Measurements from ENCODE around the gene PSD2. TPM values are rescaled to one million over a fixed set of nuclear protein-coding genes. Genes with fewer than 3 reads are reported as not detected.

The PSD2 gene
- total RNA-seq, 1 experiment from 2014 or later: not detected

- Histone ChIP-seq H3K27ac (ENCODE audit: low read length) (no peak overlapping the region), H2AFZ (ENCODE audit: low read length) (no peak overlapping the region), H3K4me1 (ENCODE audit: low read length) (no peaks in the 10 kb centered on the region), H3K4me3 (ENCODE audit: low read length) (no peak overlapping the region), H4K20me1 (ENCODE audit: insufficient read depth, low read depth, low read length) (no peaks in the 10 kb centered on the region), H3K36me3 (ENCODE audit: insufficient read depth, low read length) (no peaks in the 10 kb centered on the region), H3K4me2 (ENCODE audit: low read depth, low read length, poor library complexity, severe bottlenecking) (no peak overlapping the region), H3K9ac (ENCODE audit: low read length) (no peak overlapping the region), H3K9me3 (ENCODE audit: low read length) (no peaks in the 10 kb centered on the region), H3K27me3 (ENCODE audit: low read length) (no peaks in the 10 kb centered on the region), H3K79me2 (ENCODE audit: low read length) (no peaks in the 10 kb centered on the region), H3K9me2 (replicated peaks; ENCODE audit: insufficient read depth, low read length) (no peaks in the 10 kb centered on the region)
- no peak for DNase-seq
Measured at GRCh38 chr5:139755892-139756671, 39.5 kb upstream of the PSD2 start.

DNA sequence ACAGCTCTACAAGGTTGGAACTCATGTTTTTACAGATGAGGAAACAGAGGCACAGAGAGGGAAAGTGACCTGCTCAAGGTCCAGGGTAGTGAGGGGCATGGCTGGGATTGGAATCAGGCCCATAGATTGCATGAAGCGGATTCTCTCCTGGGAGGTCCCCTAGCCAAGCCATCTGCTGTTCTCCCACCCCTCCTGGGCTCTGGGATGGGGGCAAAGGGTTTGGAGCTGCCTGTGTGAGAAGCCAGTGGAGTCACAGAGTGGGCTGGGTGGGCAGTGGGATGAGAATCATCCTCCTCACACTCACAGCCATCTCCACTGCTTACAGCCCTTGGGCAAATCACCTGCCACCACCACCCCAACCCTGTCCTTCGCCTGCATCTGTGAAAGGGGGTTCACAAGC lies 38.6 kb upstream of the PSD2 start:
- Histone ChIP-seq H4K20me1 (ENCODE audit: insufficient read depth, low read depth, low read length) (no peaks in the 10 kb centered on the region), H3K9ac (ENCODE audit: low read length) (no peak overlapping the region), H3K9me2 (replicated peaks; ENCODE audit: insufficient read depth, low read length) (no peaks in the 10 kb centered on the region), H3K4me3 (ENCODE audit: low read length) (no peak overlapping the region), H3K4me2 (ENCODE audit: low read depth, low read length, poor library complexity, severe bottlenecking) (no peak overlapping the region), H3K27me3 (ENCODE audit: low read length) (no peaks in the 10 kb centered on the region), H3K27ac (ENCODE audit: low read length) (no peak overlapping the region), H2AFZ (ENCODE audit: low read length) (no peak overlapping the region), H3K36me3 (ENCODE audit: insufficient read depth, low read length) (no peaks in the 10 kb centered on the region), H3K9me3 (ENCODE audit: low read length) (no peaks in the 10 kb centered on the region), H3K4me1 (ENCODE audit: low read length) (no peaks in the 10 kb centered on the region), H3K79me2 (ENCODE audit: low read length) (no peaks in the 10 kb centered on the region)
- no peak for DNase-seq

DNA sequence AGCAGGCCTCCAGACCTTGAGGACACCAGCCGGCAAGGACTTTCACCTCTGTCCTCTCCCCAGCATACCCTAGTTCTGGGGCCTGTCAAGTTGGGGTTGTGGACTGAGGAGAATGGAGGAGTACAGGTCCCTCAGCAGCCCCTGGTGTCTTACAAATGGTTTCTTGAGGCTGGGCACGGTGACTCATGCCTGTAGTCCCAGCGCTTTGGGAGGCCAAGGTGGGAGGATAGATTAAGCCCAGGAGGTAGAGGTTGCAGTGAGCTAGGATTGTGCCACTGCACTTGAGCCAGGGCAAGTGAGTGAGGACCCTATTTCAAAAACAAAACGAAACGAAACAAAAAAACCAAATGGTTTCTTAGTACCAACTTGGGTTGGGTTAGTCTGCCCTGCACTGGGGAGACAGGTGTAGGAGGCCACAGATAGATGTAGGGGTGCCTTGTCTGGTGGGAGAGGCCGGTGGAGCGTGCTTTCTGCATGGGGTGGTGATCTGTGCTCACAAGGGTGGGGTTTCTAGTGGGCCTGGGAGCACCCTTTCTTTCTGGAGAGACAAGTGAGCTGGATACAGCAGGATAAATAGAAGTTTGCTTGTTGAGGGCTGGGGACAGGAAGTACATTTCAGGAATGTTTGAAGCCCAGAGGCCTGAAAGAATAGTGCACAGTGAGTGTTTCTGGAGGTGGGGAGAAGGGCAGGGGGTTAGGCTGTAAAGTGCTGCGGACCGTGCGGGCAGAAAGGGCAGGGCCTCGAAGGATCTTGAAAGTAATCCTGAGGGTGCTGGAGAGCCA lies 37.7 kb upstream of the PSD2 start:
- DNase-seq: no peak
- no peaks in the 10 kb centered on the region for H3K79me2 ChIP-seq (ENCODE audit: low read length)
- H3K36me3 ChIP-seq (ENCODE audit: insufficient read depth, low read length): no peaks in the 10 kb centered on the region
- H3K4me3 ChIP-seq (ENCODE audit: low read length): no peak overlapping the region
- no peaks in the 10 kb centered on the region for H3K4me1 ChIP-seq (ENCODE audit: low read length)
- H2AFZ ChIP-seq (ENCODE audit: low read length): no peak overlapping the region
- H3K4me2 ChIP-seq (ENCODE audit: low read depth, low read length, poor library complexity, severe bottlenecking): no peak overlapping the region
- no peak overlapping the region for H3K9ac ChIP-seq (ENCODE audit: low read length)
- no peaks in the 10 kb centered on the region for H3K9me2 ChIP-seq (replicated peaks; ENCODE audit: insufficient read depth, low read length)
- no peaks in the 10 kb centered on the region for H3K9me3 ChIP-seq (ENCODE audit: low read length)
- H3K27me3 ChIP-seq (ENCODE audit: low read length): no peaks in the 10 kb centered on the region
- H3K27ac ChIP-seq (ENCODE audit: low read length): no peak overlapping the region
- no peaks in the 10 kb centered on the region for H4K20me1 ChIP-seq (ENCODE audit: insufficient read depth, low read depth, low read length)

DNA sequence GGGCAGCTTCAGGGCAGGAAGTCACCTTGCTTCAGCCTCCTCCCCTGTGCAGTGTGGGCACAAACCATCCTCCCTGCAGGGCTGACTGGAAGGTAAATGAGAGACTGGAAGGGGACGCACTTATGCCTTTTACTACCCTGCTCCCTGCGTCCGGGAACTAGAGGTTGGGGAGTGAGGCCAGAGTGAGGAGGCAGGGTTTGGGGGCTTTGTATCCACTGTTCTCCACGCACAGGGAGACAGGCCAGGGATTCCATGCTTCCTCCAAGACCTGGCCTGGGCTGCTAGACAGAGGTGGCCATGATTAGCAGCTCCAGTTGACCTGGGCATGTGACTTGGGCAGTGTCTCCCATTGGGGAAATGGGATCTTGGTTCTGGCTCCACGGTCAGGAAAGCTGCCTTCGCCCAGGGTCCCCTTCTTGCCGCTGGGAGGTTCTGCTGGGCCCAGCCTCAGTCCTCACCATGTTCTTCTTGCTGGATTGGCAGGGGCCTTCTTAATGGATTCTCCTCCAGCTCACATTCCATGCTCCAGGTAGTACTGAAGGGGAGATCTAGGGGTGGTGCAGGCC lies 37.0 kb upstream of the PSD2 start:
- Histone ChIP-seq H3K27me3 (ENCODE audit: low read length) (no peaks in the 10 kb centered on the region), H3K9me2 (replicated peaks; ENCODE audit: insufficient read depth, low read length) (no peaks in the 10 kb centered on the region), H4K20me1 (ENCODE audit: insufficient read depth, low read depth, low read length) (no peaks in the 10 kb centered on the region), H3K4me2 (ENCODE audit: low read depth, low read length, poor library complexity, severe bottlenecking) (no peak overlapping the region), H3K9ac (ENCODE audit: low read length) (no peak overlapping the region), H3K9me3 (ENCODE audit: low read length) (no peaks in the 10 kb centered on the region), H2AFZ (ENCODE audit: low read length) (no peak overlapping the region), H3K27ac (ENCODE audit: low read length) (no peak overlapping the region), H3K4me3 (ENCODE audit: low read length) (no peak overlapping the region), H3K36me3 (ENCODE audit: insufficient read depth, low read length) (no peaks in the 10 kb centered on the region), H3K79me2 (ENCODE audit: low read length) (no peaks in the 10 kb centered on the region), H3K4me1 (ENCODE audit: low read length) (no peaks in the 10 kb centered on the region)
- no peak for DNase-seq

DNA sequence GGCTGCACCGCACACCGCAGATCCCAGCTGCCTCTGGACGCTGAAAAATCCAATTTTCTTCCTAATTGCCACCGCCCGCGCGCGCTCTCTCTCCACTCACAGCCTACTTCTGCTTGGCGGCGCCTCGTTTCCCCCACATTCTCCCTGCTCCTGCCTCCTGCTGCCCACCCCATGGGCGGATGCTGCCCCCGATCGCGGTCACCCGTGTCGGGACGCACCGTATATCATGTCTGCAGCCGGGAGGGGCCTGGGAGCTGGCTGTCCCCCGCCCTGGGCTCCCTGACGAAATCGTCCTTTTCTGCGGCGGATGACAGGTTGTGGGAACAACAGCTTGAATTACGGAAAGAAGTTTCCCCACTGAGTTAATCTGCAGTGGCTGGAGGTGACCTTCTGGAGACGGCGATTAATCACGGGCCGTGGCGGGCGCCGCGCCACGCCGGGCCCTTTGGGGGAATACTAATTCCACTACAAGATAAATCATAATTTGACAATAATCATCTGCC lies 36.3 kb upstream of the PSD2 start:
- no peaks in the 10 kb centered on the region for H3K9me2 ChIP-seq (replicated peaks; ENCODE audit: insufficient read depth, low read length)
- no peak for DNase-seq
- H3K4me1 ChIP-seq (ENCODE audit: low read length): peaks cover 5% of the 10 kb centered on the region
- H3K27ac ChIP-seq (ENCODE audit: low read length): no peak overlapping the region
- H3K9me3 ChIP-seq (ENCODE audit: low read length): no peaks in the 10 kb centered on the region
- no peak overlapping the region for H2AFZ ChIP-seq (ENCODE audit: low read length)
- no peaks in the 10 kb centered on the region for H3K79me2 ChIP-seq (ENCODE audit: low read length)
- H3K4me2 ChIP-seq (ENCODE audit: low read depth, low read length, poor library complexity, severe bottlenecking): no peak overlapping the region
- no peak overlapping the region for H3K4me3 ChIP-seq (ENCODE audit: low read length)
- H3K27me3 ChIP-seq (ENCODE audit: low read length): no peaks in the 10 kb centered on the region
- H3K9ac ChIP-seq (ENCODE audit: low read length): no peak overlapping the region
- no peaks in the 10 kb centered on the region for H3K36me3 ChIP-seq (ENCODE audit: insufficient read depth, low read length)
- no peaks in the 10 kb centered on the region for H4K20me1 ChIP-seq (ENCODE audit: insufficient read depth, low read depth, low read length)

DNA sequence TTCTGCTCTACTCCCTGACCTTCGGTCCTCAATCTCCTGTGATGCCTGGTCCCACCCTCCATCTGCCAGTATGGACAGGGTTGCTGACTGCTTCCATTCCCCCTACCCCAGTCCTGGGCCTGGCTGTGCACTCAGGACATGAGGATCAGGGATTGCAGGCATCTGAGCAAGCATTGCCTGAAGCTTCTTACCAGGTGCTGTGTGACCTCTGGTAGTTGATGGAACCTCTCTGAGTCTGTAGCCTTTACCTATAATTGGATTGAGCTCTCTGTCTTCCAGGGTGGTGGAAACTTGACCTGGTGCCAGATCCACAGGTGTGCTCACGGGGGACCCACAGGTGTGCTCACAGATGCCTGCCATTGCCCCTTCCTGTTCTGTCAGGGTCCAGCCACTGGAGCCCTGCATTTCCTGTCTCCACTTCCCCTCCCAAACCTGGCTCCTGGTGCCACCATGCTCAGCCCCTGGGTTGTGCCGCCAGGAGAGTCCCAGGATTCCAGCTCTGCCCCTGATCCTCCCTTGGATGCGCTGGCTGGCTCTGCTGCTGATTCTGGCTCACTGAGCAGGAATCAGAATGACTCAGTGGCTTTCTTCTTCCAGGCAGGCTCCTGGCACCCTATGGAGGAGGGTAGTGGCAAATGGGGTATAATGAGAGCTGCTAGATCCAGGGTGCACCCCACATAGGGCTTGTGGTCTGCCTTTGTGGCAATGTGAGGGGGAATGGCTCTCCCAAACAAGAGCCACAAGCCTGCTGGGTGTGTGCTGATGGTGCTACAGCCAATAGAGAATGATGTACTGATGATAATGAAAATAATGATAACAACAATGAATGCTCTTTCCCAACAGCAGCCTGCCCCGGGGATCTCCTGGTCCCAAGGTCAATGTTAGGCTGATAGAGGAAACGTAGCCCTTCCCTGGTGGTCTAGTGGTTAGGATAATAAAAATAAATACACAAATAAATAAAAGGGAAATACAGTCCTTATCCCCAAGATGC lies 35.2 kb upstream of the PSD2 start:
- Histone ChIP-seq H3K36me3 (ENCODE audit: insufficient read depth, low read length) (no peaks in the 10 kb centered on the region), H3K9me3 (ENCODE audit: low read length) (no peaks in the 10 kb centered on the region), H3K4me3 (ENCODE audit: low read length) (no peak overlapping the region), H3K4me1 (ENCODE audit: low read length) (peaks cover 10% of the 10 kb centered on the region), H3K27me3 (ENCODE audit: low read length) (no peaks in the 10 kb centered on the region), H4K20me1 (ENCODE audit: insufficient read depth, low read depth, low read length) (peaks cover 4% of the 10 kb centered on the region; the same call in 1 of the 2 replicates), H3K4me2 (ENCODE audit: low read depth, low read length, poor library complexity, severe bottlenecking) (no peak overlapping the region), H3K27ac (ENCODE audit: low read length) (no peak overlapping the region), H3K9me2 (replicated peaks; ENCODE audit: insufficient read depth, low read length) (no peaks in the 10 kb centered on the region), H2AFZ (ENCODE audit: low read length) (no peak overlapping the region), H3K9ac (ENCODE audit: low read length) (no peak overlapping the region), H3K79me2 (ENCODE audit: low read length) (no peaks in the 10 kb centered on the region)
- DNase-seq: no peak

- peaks cover 4% of the 10 kb centered on the region; the same call in 1 of the 2 replicates for H4K20me1 ChIP-seq (ENCODE audit: insufficient read depth, low read depth, low read length)
- DNase-seq: no peak
- H3K4me2 ChIP-seq (ENCODE audit: low read depth, low read length, poor library complexity, severe bottlenecking): no peak overlapping the region
- no peaks in the 10 kb centered on the region for H3K27me3 ChIP-seq (ENCODE audit: low read length)
- H3K4me1 ChIP-seq (ENCODE audit: low read length): peaks cover 12% of the 10 kb centered on the region
- no peaks in the 10 kb centered on the region for H3K9me3 ChIP-seq (ENCODE audit: low read length)
- no peaks in the 10 kb centered on the region for H3K9me2 ChIP-seq (replicated peaks; ENCODE audit: insufficient read depth, low read length)
- H2AFZ ChIP-seq (ENCODE audit: low read length): no peak overlapping the region
- H3K27ac ChIP-seq (ENCODE audit: low read length): no peak overlapping the region
- H3K4me3 ChIP-seq (ENCODE audit: low read length): no peak overlapping the region
- no peak overlapping the region for H3K9ac ChIP-seq (ENCODE audit: low read length)
- H3K36me3 ChIP-seq (ENCODE audit: insufficient read depth, low read length): no peaks in the 10 kb centered on the region
- H3K79me2 ChIP-seq (ENCODE audit: low read length): no peaks in the 10 kb centered on the region
Measured at GRCh38 chr5:139761057-139761450, 34.6 kb upstream of the PSD2 start.

All from Karpas-422 (cell line).